Lung (tissue), 12 donors: Measurements from ENCODE around the gene TRAF3. TPM values are rescaled to one million over a fixed set of nuclear protein-coding genes. Genes with fewer than 3 reads are reported as not detected.
"Not testable (repeated sequence)": the region's sequence is repeated elsewhere in the genome, so short reads cannot be mapped to it uniquely, and the experiment has no call there.

Experiments used
- ATAC-seq: fragments of 200-7000 bp; cut with Tn5 transposase; one replicate; pipeline ENCODE4 v1.9.1; 2020; ENCODE audit warnings: moderate number of reproducible peaks; ENCODE audit not compliant: insufficient read depth, low FRiP score
- DNase-seq, 3 donors: peaks; one replicate each; pipeline ENCODE4 v3.0.0-alpha.2; 2013 to 2017
- H3K27ac ChIP-seq, 2 donors: one replicate each; pipeline ENCODE4 v1.5.1; 2013; ENCODE audit warnings: mild to moderate bottlenecking in 2 of 2, moderate library complexity in 2 of 2, control low read depth in 1 of 2, inconsistent platforms in 1 of 2, low read depth in 1 of 2, low read length in 1 of 2
- H3K27me3 ChIP-seq, 3 donors: one replicate each; pipeline ENCODE4 v1.5.1; 2013; ENCODE audit warnings: low read length in 2 of 3; ENCODE audit not compliant: control insufficient read depth in 3 of 3, insufficient read depth in 3 of 3
- H3K36me3 ChIP-seq, 4 donors: one replicate each; pipeline ENCODE4 v1.5.1; 2013; ENCODE audit warnings: low read length in 4 of 4, mild to moderate bottlenecking in 1 of 4, moderate library complexity in 1 of 4; ENCODE audit not compliant: control insufficient read depth in 4 of 4, insufficient read depth in 4 of 4
- H3K4me1 ChIP-seq, 5 donors: one replicate each; pipeline ENCODE4 v1.5.1; 2013; ENCODE audit warnings: low read length in 5 of 5, mild to moderate bottlenecking in 2 of 5, moderate library complexity in 1 of 5; ENCODE audit not compliant: control insufficient read depth in 5 of 5, insufficient read depth in 5 of 5
- H3K4me3 ChIP-seq: one replicate; pipeline ENCODE4 v1.5.1; 2013; ENCODE audit warnings: mild to moderate bottlenecking, control low read depth, moderate library complexity
- H3K9ac ChIP-seq, 2 donors: one replicate each; pipeline ENCODE4 v1.5.1; 2013; ENCODE audit warnings: low read length in 2 of 2, control low read depth in 1 of 2; ENCODE audit not compliant: insufficient read depth in 1 of 2
- H3K9me3 ChIP-seq, 4 donors: one replicate each; pipeline ENCODE4 v1.5.1; 2013; ENCODE audit warnings: low read length in 3 of 4, mild to moderate bottlenecking in 1 of 4, moderate library complexity in 1 of 4; ENCODE audit not compliant: control insufficient read depth in 4 of 4, insufficient read depth in 3 of 4
- WGBS, 2 donors: extraction: QIAGEN DNeasy Blood & Tissue Kit; methylation state at CpG; one replicate each; pipeline ENCODE4 v1.1.7; 2013; 5-methylcytosine and 5-hydroxymethylcytosine counted together
- polyA plus RNA-seq, 2 donors: library from polyadenylated mRNA; stranded (reverse); fragments of 200-250 nt; gene quantifications; one replicate each; pipeline ENCODE4 v1.2.1, GENCODE V29; 2013
- total RNA-seq, 2 donors: library from RNA; depleted of rRNA in 1 of 2; stranded (reverse); fragments of >200 nt in 1 of 2; gene quantifications; one replicate each; pipeline ENCODE4 v1.2.1, GENCODE V29; 2014 to 2021
- TF ChIP-seq, protein P1 (sequence below): IDR thresholded peaks from 2 replicates; pipeline ENCODE4 v1.5.1; 2012; ENCODE audit warnings: mild to moderate bottlenecking; ENCODE audit errors: control extremely low read depth, extremely low read depth
- donor health status: control.
- donor health status: control.
- donor health status: Bipolar disorder and iron deficiency.
- donor health status: healthy.
- donor health status: DM: yes; HTN: yes; CAD: no.

Gene TRAF3
- total and polyA plus RNA-seq, 4 donors, result 5.7 to 25.5 (median 18.7) TPM

DNA sequence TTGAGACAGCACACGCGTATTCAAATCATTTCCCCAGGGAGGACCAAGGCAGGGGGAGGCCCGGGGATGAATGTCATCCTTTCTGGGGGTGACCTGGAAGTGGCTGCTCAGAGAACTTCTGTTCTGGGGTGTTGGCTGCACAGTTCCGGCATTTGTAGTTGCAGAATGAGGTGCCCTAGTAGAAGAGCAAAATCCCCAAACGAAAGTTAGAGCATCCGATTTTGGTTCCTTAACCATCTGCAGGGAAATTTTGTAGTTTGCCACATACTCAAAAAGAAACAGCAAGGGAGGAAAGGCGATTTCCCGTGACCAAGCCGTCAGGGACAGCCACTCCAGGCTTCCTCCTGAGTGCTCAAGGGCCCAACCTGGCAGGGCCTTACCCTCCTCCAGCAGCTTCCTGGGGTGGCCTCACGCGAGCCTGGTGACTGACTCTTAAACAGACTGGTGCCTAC is 13.0 kb upstream of the TRAF3 start:
- WGBS, 2 donors, result 62 to 74% methylated on average over 11 of the region's 11 CpGs
- Histone ChIP-seq H3K27ac (no peak overlapping the region), H3K4me1 (peaks cover 0 to 18% (median 7%) of the 10 kb centered on the region in 5 donors), H3K9me3 (no peaks in the 10 kb centered on the region), H3K4me3 (no peak overlapping the region), H3K36me3 (no peaks in the 10 kb centered on the region), H3K9ac (no peak overlapping the region), H3K27me3 (peaks cover 0 to 3% (median 0%) of the 10 kb centered on the region in 3 donors)
- ATAC-seq, result no peak
- DNase-seq, result no peak
- TF ChIP-seq, protein P1, sequence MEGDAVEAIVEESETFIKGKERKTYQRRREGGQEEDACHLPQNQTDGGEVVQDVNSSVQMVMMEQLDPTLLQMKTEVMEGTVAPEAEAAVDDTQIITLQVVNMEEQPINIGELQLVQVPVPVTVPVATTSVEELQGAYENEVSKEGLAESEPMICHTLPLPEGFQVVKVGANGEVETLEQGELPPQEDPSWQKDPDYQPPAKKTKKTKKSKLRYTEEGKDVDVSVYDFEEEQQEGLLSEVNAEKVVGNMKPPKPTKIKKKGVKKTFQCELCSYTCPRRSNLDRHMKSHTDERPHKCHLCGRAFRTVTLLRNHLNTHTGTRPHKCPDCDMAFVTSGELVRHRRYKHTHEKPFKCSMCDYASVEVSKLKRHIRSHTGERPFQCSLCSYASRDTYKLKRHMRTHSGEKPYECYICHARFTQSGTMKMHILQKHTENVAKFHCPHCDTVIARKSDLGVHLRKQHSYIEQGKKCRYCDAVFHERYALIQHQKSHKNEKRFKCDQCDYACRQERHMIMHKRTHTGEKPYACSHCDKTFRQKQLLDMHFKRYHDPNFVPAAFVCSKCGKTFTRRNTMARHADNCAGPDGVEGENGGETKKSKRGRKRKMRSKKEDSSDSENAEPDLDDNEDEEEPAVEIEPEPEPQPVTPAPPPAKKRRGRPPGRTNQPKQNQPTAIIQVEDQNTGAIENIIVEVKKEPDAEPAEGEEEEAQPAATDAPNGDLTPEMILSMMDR, result no peak

DNA sequence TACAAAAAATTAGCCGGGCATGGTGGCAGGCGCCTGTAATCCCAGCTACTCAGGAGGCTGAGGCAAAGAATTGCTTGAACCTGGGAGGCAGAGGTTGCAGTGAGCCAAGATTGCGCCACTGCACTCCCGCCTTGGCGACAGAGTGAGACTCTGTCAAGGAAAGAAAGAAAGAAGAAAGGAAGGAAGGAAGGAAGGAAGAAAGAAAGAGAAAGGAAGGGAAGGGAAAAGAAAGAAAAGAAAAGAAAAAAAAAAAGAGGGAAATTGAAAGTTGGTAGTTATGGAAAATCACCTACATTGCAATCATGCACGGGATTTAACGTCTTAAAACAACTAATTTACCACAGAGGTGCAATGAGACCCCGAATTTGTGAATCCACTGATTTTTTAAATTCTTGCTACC is 11.5 kb upstream of the TRAF3 start:
- not testable (repeated sequence) for H3K4me1 ChIP-seq, H3K27me3 ChIP-seq, H3K36me3 ChIP-seq, H3K27ac ChIP-seq, DNase-seq, H3K4me3 ChIP-seq, ATAC-seq, H3K9me3 ChIP-seq, H3K9ac ChIP-seq
- WGBS, 2 donors, result 84 to 90% methylated on average over 7 to 8 of the region's 8 CpGs

DNA sequence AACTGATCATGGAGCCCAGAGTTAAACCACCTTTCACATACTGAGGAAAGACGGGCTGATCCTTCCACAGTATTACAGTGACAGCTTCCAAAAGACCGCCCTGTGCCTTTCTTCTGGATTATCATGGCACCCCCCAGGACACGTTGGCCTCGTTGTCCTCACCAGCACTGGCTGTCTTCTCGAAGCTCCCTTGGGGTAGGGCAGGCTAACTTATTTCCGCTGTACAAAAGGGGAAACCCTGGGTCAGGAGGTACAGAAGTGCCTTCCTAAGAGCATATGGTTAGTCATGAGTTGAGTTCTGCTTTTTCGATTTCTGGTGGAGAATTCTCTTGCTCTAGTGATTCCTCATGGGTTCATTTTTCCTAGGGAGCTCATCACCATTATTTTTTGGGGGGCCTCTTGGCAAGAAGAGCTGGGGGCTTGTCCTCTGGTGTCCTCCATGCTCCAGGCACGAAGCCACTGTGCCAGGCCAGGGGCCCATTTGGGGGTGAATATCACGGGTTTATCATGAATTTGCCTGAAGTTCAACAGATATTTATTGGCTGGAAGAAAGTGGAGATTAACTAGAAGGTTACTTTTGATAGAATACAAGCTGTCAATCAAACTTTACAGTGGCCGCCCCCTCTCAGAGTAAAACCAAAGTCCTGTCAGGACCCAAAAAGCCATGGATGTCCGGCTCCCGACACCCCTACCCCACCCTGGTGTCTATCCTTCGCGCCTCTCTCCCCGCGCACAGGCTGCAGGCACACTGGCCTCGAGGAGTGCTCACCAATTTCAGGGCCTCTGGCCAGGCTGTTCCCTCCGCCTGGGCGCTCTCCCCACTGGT is 8.8 kb upstream of the TRAF3 start:
- Histone ChIP-seq H3K4me1 (no peaks in the 10 kb centered on the region), H3K36me3 (no peaks in the 10 kb centered on the region), H3K4me3 (no peak overlapping the region), H3K9me3 (no peaks in the 10 kb centered on the region), H3K27me3 (no peaks in the 10 kb centered on the region), H3K9ac (no peak overlapping the region), H3K27ac (no peak overlapping the region)
- no peak for ATAC-seq
- 80 to 81% methylated on average over 19 of the region's 19 CpGs for WGBS, 2 donors
- TF ChIP-seq, protein P1, result no peak
- no peak for DNase-seq

DNA sequence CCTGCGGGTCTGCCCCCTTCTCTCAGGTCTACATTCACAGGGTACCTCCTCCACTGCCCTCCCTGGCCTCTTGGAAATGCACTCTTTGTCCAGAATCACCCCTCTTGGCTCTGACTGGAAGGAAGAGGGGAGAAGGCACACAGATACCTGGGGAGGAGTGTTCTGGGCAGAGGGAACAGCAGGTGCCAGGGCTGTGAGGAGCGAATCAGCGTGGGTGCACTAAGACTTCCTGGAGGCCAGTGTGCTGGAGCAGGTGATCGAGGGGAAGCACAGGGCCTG is 8.3 kb upstream of the TRAF3 start:
- Histone ChIP-seq H3K9me3 (no peaks in the 10 kb centered on the region), H3K27me3 (no peaks in the 10 kb centered on the region), H3K36me3 (no peaks in the 10 kb centered on the region), H3K4me3 (no peak overlapping the region), H3K27ac (no peak overlapping the region), H3K4me1 (no peaks in the 10 kb centered on the region), H3K9ac (no peak overlapping the region)
- DNase-seq (no peak), ATAC-seq (no peak)
- TF ChIP-seq, protein P1, result no peak
- WGBS, 2 donors, result 92 to 97% methylated on average over 4 of the region's 4 CpGs
